ENCODE results near the gene EXPH5. TPM values are rescaled to one million over a fixed set of nuclear protein-coding genes. Genes with fewer than 3 reads are reported as not detected.
"Not testable (repeated sequence)": the region's sequence is repeated elsewhere in the genome, so short reads cannot be mapped to it uniquely, and the experiment has no call there.

EXPH5 gene, protein sequence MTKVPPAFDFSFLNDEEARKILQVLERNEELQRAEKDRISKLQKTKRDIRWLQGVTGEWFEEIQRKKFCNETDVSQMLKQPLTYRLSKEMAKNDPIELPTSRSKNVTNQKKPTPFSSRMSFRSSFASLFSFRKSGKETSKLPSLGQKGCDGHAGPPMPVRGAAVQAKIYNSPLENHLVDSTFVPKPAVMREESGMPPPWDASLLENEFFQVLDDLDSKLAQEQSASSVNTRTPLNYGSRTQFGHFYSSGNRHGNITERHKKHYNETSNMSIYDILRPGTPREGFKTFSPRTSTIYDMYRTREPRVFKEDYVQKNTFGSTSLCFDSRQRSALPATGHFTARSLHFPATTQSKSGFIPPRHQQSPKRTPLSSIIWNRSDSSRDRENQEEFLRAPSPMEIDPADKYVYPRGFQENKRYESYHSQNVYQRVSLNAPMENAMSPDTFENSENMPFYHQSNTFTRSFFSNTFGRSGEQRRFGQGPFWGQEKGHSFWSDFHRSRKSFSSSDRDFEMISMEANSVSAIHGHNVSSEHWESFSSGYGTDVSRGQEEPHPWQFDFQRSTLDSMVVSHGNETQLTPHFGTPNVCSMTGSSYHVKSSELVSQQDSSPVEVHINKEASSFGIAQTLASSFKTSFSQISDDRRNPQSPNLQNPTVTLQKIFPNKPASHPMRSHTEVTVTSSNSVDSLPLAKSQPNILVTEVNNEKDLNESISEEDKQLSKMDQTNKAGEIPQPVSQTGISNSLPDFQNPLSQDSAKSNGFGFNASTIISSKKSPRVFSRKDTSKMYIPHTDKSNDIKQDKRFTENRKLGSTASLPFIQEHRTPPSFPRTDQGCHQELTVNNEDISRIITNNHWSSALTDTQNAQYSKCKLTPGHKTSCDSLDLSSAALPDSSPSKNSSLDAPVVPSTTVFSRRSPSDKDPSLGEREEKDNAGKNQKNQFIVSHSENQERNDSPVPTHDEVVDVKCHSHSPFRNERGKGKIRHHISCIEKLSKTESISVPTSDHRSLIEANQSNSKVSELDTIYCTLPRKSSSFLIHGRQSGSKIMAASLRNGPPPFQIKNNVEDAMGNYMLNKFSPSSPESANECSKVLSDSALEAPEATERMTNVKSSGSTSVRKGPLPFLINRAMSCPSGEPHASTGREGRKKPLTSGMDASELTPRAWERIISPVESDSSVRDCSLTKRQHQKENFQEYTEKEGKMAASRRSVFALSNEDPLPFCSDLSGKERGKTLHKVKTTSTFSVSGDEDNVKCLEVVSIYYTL (N-terminal part only)
- polyA plus RNA-seq (2013, experiment 1 of 2): 1.00 TPM
- polyA plus RNA-seq (2013, experiment 2 of 2): 0.70 TPM

DNA sequence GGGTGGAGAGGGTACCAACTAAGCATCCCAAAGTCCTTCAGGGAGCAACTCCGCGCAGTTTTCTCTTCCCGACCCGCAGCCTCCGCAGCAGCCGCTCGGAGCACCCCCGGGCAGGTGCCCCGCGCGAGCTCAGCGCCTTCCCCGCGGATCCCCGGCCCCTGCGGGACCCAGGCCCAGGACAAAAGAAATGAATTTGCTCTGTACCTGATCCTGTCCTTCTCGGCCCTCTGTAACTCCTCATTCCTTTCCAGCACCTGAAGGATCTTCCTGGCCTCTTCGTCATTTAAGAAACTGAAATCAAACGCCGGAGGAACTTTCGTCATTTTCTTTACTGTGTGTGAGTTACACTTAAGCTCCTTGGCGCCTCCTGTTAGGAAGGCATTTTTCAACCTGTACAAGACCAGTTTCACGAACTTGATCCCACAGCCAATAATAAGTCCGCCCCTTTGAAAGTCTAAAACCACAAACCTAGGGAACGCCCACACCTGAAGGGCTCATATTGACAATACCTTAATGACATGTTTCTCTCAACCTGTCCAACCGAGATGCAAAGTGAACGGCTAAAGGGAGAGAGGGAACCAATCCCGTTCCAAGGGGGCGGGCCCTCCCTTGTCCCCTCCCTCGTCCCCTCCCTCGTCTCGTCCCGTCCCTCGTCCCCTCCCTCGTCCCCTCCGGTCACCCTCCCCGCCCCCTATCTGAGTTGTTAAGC lies at the start of gene EXPH5:
Gene EXPH5, minus strand, starts transcription at position 555 of the 709 bp plus-strand sequence. Its CDS starts 232 bp downstream, at position 323.
- Histone ChIP-seq H3K27ac (ENCODE audit: low read depth, low read length) (peak within 1 kb of the TSS; percentile 64; the same call in 1 of the 2 replicates), H3K27me3 (ENCODE audit: insufficient read depth, low read length) (peaks cover 24% of the 10 kb centered on the region), H3K9me3 (ENCODE audit: insufficient read depth, low read depth, low read length) (no peaks in the 10 kb centered on the region), H3K36me3 (ENCODE audit: insufficient read depth, low read length) (no peaks in the 10 kb centered on the region), H3K9ac (ENCODE audit: low read depth, low read length) (peak within 1 kb of the TSS; percentile 63; the same call in 1 of the 2 replicates), H3K4me3 (ENCODE audit: low read length) (peak within 1 kb of the TSS; percentile 68), H3K4me1 (ENCODE audit: insufficient read depth, low read length) (peaks cover 24% of the 10 kb centered on the region)
- under 1% methylated on average over 37 of the region's 37 CpGs for WGBS

DNA sequence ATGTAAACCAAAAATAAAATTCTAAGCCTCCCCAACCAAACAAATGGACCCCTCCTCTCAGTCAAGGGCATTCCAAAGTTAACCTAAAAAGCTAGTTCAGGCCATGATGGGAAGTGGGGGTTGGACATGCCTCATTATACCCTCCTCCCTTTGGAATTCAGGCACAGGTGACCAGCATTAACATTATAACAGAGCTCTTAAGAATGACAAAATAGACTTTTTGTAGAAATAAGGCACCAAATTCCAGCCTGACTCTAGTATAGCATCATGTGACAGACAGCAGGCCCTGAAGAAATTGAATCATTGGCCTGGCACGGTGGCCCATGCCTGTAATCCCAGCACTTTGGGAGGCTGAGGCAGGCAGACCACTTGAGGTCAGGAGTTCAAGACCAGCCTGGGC lies 48.2 kb upstream of the EXPH5 start:
- H3K36me3 ChIP-seq (ENCODE audit: insufficient read depth, low read length); H3K4me3 ChIP-seq (ENCODE audit: low read length); H3K9ac ChIP-seq (ENCODE audit: low read depth, low read length); H3K27me3 ChIP-seq (ENCODE audit: insufficient read depth, low read length); H3K9me3 ChIP-seq (ENCODE audit: insufficient read depth, low read depth, low read length): not testable (repeated sequence)
- Histone ChIP-seq H3K4me1 (ENCODE audit: insufficient read depth, low read length) (peaks cover 17% of the 10 kb centered on the region; the same call in 1 of the 2 replicates), H3K27ac (ENCODE audit: low read depth, low read length) (peak overlapping the region; percentile 9; the same call in 1 of the 2 replicates)
- WGBS: 69% methylated on average over 1 of the region's 1 CpG

- Histone ChIP-seq H3K9me3 (ENCODE audit: insufficient read depth, low read depth, low read length) (no peaks in the 10 kb centered on the region; the same call in 1 of the 2 replicates), H3K36me3 (ENCODE audit: insufficient read depth, low read length) (no peaks in the 10 kb centered on the region), H3K9ac (ENCODE audit: low read depth, low read length) (no peak overlapping the region), H3K4me3 (ENCODE audit: low read length) (no peak overlapping the region), H3K27ac (ENCODE audit: low read depth, low read length) (no peak overlapping the region), H3K4me1 (ENCODE audit: insufficient read depth, low read length) (peaks cover 3% of the 10 kb centered on the region; the same call in 1 of the 2 replicates), H3K27me3 (ENCODE audit: insufficient read depth, low read length) (no peaks in the 10 kb centered on the region)
- WGBS: 96% methylated on average over 1 of the region's 1 CpG
These were observed 45.6 kb upstream of the EXPH5 start for GRCh38 chr11:108639146-108639545.

DNA sequence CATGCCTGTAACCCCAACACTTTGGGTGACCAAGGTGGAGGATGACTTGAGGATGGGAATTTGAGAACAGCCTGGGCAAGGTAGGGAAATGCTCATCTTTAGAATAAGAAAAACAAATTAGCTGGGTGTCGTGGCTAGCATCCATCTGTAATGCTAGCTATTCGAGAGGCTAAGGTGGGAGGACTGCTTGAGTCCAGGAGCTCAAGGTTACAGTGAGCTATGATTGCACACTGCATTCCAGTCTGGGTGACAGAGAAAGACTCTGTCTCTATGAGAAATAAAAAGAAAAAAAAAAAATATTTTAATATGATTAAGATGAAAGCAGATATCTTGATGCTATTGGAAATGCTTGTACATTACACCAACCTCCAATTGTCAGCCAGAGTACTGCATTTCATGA lies 42.7 kb upstream of the EXPH5 start:
- Histone ChIP-seq H3K9ac (ENCODE audit: low read depth, low read length) (no peak overlapping the region), H3K27me3 (ENCODE audit: insufficient read depth, low read length) (no peaks in the 10 kb centered on the region), H3K4me3 (ENCODE audit: low read length) (no peak overlapping the region), H3K36me3 (ENCODE audit: insufficient read depth, low read length) (no peaks in the 10 kb centered on the region), H3K4me1 (ENCODE audit: insufficient read depth, low read length) (peaks cover 8% of the 10 kb centered on the region; the same call in 1 of the 2 replicates), H3K27ac (ENCODE audit: low read depth, low read length) (no peak overlapping the region), H3K9me3 (ENCODE audit: insufficient read depth, low read depth, low read length) (no peaks in the 10 kb centered on the region; the same call in 1 of the 2 replicates)
- 90% methylated on average over 2 of the region's 2 CpGs for WGBS

DNA sequence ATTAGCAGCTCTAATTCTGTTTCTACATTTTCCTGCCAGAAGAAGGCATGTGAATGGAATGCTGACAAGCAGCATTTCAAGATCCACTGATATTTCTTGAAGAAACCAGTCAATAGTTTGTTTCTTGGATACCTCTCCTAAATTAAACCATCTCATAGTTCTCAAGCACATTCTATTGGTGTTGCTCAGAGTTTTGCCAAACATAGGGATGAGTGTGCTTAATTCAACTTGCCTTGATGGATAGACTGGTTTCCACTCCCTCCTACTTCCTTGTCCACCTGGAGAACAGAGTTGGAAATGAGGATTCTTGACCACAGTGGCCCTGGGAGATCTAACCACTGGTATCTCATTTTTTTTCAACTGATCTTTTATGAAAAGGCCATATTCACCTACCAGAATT lies 41.5 kb upstream of the EXPH5 start:
- Histone ChIP-seq H3K9me3 (ENCODE audit: insufficient read depth, low read depth, low read length) (no peaks in the 10 kb centered on the region), H3K9ac (ENCODE audit: low read depth, low read length) (no peak overlapping the region), H3K4me1 (ENCODE audit: insufficient read depth, low read length) (peaks cover 8% of the 10 kb centered on the region; the same call in 1 of the 2 replicates), H3K27ac (ENCODE audit: low read depth, low read length) (no peak overlapping the region), H3K36me3 (ENCODE audit: insufficient read depth, low read length) (no peaks in the 10 kb centered on the region), H3K4me3 (ENCODE audit: low read length) (no peak overlapping the region), H3K27me3 (ENCODE audit: insufficient read depth, low read length) (no peaks in the 10 kb centered on the region)

GRCh38 chr11:108632041-108632704 lies 38.6 kb upstream of the EXPH5 start:
- H3K9ac ChIP-seq (ENCODE audit: low read depth, low read length): no peak overlapping the region
- no peak overlapping the region for H3K4me3 ChIP-seq (ENCODE audit: low read length)
- 56% methylated on average over 1 of the region's 2 CpGs for WGBS
- peaks cover 19% of the 10 kb centered on the region for H3K9me3 ChIP-seq (ENCODE audit: insufficient read depth, low read depth, low read length)
- no peak overlapping the region; the same call in 1 of the 2 replicates for H3K27ac ChIP-seq (ENCODE audit: low read depth, low read length)
- H3K27me3 ChIP-seq (ENCODE audit: insufficient read depth, low read length): no peaks in the 10 kb centered on the region
- H3K36me3 ChIP-seq (ENCODE audit: insufficient read depth, low read length): no peaks in the 10 kb centered on the region
- H3K4me1 ChIP-seq (ENCODE audit: insufficient read depth, low read length): peaks cover 8% of the 10 kb centered on the region; the same call in 1 of the 2 replicates

DNA sequence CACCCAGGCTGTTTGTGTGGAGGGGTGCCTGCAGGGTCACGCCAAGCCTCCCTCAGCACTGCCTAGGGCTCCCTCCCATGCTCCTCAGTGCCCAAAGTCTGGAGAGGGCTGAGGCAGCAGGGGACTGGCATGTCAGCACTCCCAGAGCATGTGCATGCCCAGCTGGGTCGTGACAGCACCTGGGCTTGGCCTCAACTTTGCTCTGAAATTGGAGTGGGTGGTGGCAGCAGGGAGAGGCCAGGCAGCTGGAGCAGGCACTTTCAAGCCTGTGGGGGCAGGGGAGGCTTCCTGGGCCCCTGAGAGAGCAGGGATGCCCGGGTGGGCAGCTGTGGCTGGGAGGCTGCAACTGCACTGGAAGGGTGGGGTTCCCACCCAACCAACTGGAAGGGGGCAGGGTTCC lies 35.7 kb upstream of the EXPH5 start:
- H3K36me3 ChIP-seq (ENCODE audit: insufficient read depth, low read length): no peaks in the 10 kb centered on the region
- no peak overlapping the region for H3K9ac ChIP-seq (ENCODE audit: low read depth, low read length)
- no peaks in the 10 kb centered on the region for H3K27me3 ChIP-seq (ENCODE audit: insufficient read depth, low read length)
- H3K9me3 ChIP-seq (ENCODE audit: insufficient read depth, low read depth, low read length): peaks cover 19% of the 10 kb centered on the region
- H3K4me1 ChIP-seq (ENCODE audit: insufficient read depth, low read length): peaks cover 8% of the 10 kb centered on the region; the same call in 1 of the 2 replicates
- H3K27ac ChIP-seq (ENCODE audit: low read depth, low read length): no peak overlapping the region
- 90% methylated on average over 3 of the region's 3 CpGs for WGBS
- no peak overlapping the region for H3K4me3 ChIP-seq (ENCODE audit: low read length)

DNA sequence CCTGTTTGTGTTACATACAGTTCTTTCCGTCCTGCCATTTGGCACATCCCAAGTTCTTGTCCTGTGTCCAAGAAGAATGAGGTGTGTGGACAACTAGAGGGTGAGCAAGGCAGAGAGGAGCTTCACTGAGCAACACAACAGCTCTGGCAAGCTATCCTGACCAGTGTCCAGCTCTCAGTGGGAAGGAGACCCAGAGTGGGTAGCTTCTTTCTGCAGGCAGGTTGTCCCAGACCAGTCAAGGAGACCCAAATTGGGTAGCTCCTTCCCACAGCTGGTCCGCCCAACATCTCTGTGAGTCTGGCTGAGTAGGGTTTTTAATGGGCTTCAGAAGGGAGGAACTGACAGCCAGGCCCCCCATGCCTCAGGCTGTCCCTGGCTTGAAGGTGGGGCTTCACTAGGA lies 35.2 kb upstream of the EXPH5 start:
- 98% methylated on average over 2 of the region's 2 CpGs for WGBS
- Histone ChIP-seq H3K27me3 (ENCODE audit: insufficient read depth, low read length) (no peaks in the 10 kb centered on the region), H3K9ac (ENCODE audit: low read depth, low read length) (no peak overlapping the region), H3K4me3 (ENCODE audit: low read length) (no peak overlapping the region), H3K4me1 (ENCODE audit: insufficient read depth, low read length) (peaks cover 8% of the 10 kb centered on the region; the same call in 1 of the 2 replicates), H3K36me3 (ENCODE audit: insufficient read depth, low read length) (no peaks in the 10 kb centered on the region), H3K27ac (ENCODE audit: low read depth, low read length) (no peak overlapping the region), H3K9me3 (ENCODE audit: insufficient read depth, low read depth, low read length) (peaks cover 19% of the 10 kb centered on the region)

DNA sequence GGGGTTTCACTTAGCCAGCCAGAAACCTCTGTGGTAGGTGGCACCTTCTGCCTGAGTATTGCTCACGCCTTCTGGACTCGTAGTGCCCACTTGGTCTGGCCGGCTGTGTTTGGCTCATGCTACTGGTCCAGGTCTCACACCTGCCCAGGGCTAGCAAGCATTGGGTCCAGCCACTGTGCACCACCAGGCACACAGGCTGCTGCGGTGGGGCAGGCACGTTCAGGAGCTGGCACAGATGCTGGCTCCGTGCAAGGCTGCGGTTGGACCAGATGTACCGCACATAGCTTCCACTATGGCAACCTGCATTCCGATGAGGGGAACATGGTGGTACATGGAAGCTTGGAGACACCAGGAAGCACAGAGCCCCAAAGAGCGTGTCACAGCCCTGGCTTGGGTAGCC lies 34.8 kb upstream of the EXPH5 start:
- Histone ChIP-seq H3K4me3 (ENCODE audit: low read length) (no peak overlapping the region), H3K36me3 (ENCODE audit: insufficient read depth, low read length) (no peaks in the 10 kb centered on the region), H3K4me1 (ENCODE audit: insufficient read depth, low read length) (peaks cover 8% of the 10 kb centered on the region; the same call in 1 of the 2 replicates), H3K27ac (ENCODE audit: low read depth, low read length) (no peak overlapping the region), H3K9ac (ENCODE audit: low read depth, low read length) (no peak overlapping the region), H3K9me3 (ENCODE audit: insufficient read depth, low read depth, low read length) (peaks cover 19% of the 10 kb centered on the region), H3K27me3 (ENCODE audit: insufficient read depth, low read length) (no peaks in the 10 kb centered on the region)
- WGBS: 94% methylated on average over 10 of the region's 10 CpGs

Data from HUES64 (cell line).